Effector memory CD4-positive, alpha-beta T cell (primary cell): Measurements from ENCODE around the gene FAM76B.
A peak's percentile ranks its signal among the peaks of the same experiment; 100 is the strongest.

Source experiments
- DNase-seq, 3 donors: peaks; one replicate each; pipeline ENCODE4 v3.0.0-alpha.2; 2020
- H3K27ac ChIP-seq: 2 replicates; pipeline ENCODE4 v1.7.0; 2013; ENCODE audit warnings: mild to moderate bottlenecking, low read length, moderate library complexity; ENCODE audit not compliant: insufficient read depth, poor library complexity, severe bottlenecking
- H3K27me3 ChIP-seq: replicated peaks from 2 replicates; pipeline ENCODE4 v1.7.0; 2013; ENCODE audit warnings: mild to moderate bottlenecking, low read length; ENCODE audit not compliant: insufficient read depth, control insufficient read depth, poor library complexity, severe bottlenecking
- H3K36me3 ChIP-seq: 2 replicates; pipeline ENCODE4 v1.7.0; 2013; ENCODE audit warnings: mild to moderate bottlenecking, low read length, moderate library complexity; ENCODE audit not compliant: control insufficient read depth, insufficient read depth
- H3K4me1 ChIP-seq: 2 replicates; pipeline ENCODE4 v1.7.0; 2013; ENCODE audit warnings: low read length, mild to moderate bottlenecking; ENCODE audit not compliant: control insufficient read depth, insufficient read depth, poor library complexity, severe bottlenecking
- H3K4me3 ChIP-seq: 2 replicates; pipeline ENCODE4 v1.7.0; 2013; ENCODE audit warnings: low read length, low read depth, mild to moderate bottlenecking; ENCODE audit not compliant: insufficient read depth, poor library complexity, severe bottlenecking
- H3K9me3 ChIP-seq: 2 replicates; pipeline ENCODE4 v1.7.0; 2013; ENCODE audit warnings: mild to moderate bottlenecking, low read length, moderate library complexity; ENCODE audit not compliant: control insufficient read depth
- total RNA-seq, 3 donors: gene quantifications; one replicate each; lab custom pipeline; 2026; lab: John Stamatoyannopoulos, UW

Gene FAM76B
- total RNA-seq, result 47.5 to 71.4 (median 61.6) reads per million in 3 donors

GRCh38 chr11:95789506-95790122 lies at the start of gene FAM76B:
Gene FAM76B (minus strand): TSS chr11:95789782. CDS start chr11:95789478, 304 bp downstream.
- Histone ChIP-seq H3K27ac (peak within 1 kb of the TSS; percentile 99), H3K36me3 (peaks cover 24% of the 10 kb centered on the region), H3K4me3 (peak within 1 kb of the TSS; percentile 93), H3K27me3 (no peaks in the 10 kb centered on the region), H3K4me1 (peaks cover 14% of the 10 kb centered on the region), H3K9me3 (no peaks in the 10 kb centered on the region)
- peak; percentile 96 to 98 (median 97) for DNase-seq

GRCh38 chr11:95835768-95836488 lies 46.3 kb upstream of the FAM76B start:
- Histone ChIP-seq H3K4me3 (no peak overlapping the region), H3K4me1 (no peaks in the 10 kb centered on the region), H3K27me3 (no peaks in the 10 kb centered on the region), H3K36me3 (peaks cover 18% of the 10 kb centered on the region), H3K9me3 (no peaks in the 10 kb centered on the region), H3K27ac (no peak overlapping the region)
- DNase-seq, result peak; percentile 7 to 43 (median 23)

GRCh38 chr11:95835351-95835750 lies 45.8 kb upstream of the FAM76B start:
- Histone ChIP-seq H3K27me3 (no peaks in the 10 kb centered on the region), H3K36me3 (peaks cover 18% of the 10 kb centered on the region), H3K4me1 (no peaks in the 10 kb centered on the region), H3K4me3 (no peak overlapping the region), H3K27ac (no peak overlapping the region), H3K9me3 (no peaks in the 10 kb centered on the region)
- DNase-seq, result no peak

- Histone ChIP-seq H3K4me1 (no peaks in the 10 kb centered on the region), H3K9me3 (no peaks in the 10 kb centered on the region), H3K36me3 (peaks cover 27% of the 10 kb centered on the region), H3K27me3 (no peaks in the 10 kb centered on the region), H3K27ac (no peak overlapping the region), H3K4me3 (no peak overlapping the region)
- no peak for DNase-seq
Measured at GRCh38 chr11:95833378-95833777, 43.8 kb upstream of the FAM76B start.

GRCh38 chr11:95832763-95833162 lies 43.2 kb upstream of the FAM76B start:
- Histone ChIP-seq H3K36me3 (peaks cover 24% of the 10 kb centered on the region), H3K4me3 (no peak overlapping the region), H3K9me3 (no peaks in the 10 kb centered on the region), H3K4me1 (no peaks in the 10 kb centered on the region), H3K27me3 (no peaks in the 10 kb centered on the region), H3K27ac (no peak overlapping the region)
- no peak for DNase-seq

- DNase-seq, result no peak
- Histone ChIP-seq H3K36me3 (peaks cover 30% of the 10 kb centered on the region), H3K9me3 (no peaks in the 10 kb centered on the region), H3K4me3 (no peak overlapping the region), H3K4me1 (no peaks in the 10 kb centered on the region), H3K27me3 (no peaks in the 10 kb centered on the region), H3K27ac (no peak overlapping the region)
Measured at GRCh38 chr11:95831198-95831883, 41.8 kb upstream of the FAM76B start.

GRCh38 chr11:95829580-95830259 lies 40.1 kb upstream of the FAM76B start:
- Histone ChIP-seq H3K27me3 (no peaks in the 10 kb centered on the region), H3K27ac (no peak overlapping the region), H3K4me3 (no peak overlapping the region), H3K4me1 (no peaks in the 10 kb centered on the region), H3K36me3 (peaks cover 25% of the 10 kb centered on the region), H3K9me3 (no peaks in the 10 kb centered on the region)
- DNase-seq, result no peak

- H3K36me3 ChIP-seq, result peaks cover 17% of the 10 kb centered on the region
- DNase-seq, result no peak
Measured at GRCh38 chr11:95827696-95828095, 38.1 kb upstream of the FAM76B start.

GRCh38 chr11:95821640-95822039 lies 32.1 kb upstream of the FAM76B start:
- no peaks in the 10 kb centered on the region for H3K27me3 ChIP-seq
- H3K27ac ChIP-seq, result no peak overlapping the region
- H3K9me3 ChIP-seq, result no peaks in the 10 kb centered on the region
- DNase-seq, result no peak
- H3K4me3 ChIP-seq, result no peak overlapping the region
- H3K4me1 ChIP-seq, result no peaks in the 10 kb centered on the region
- H3K36me3 ChIP-seq, result peaks cover 14% of the 10 kb centered on the region

More at GRCh38 chr11:95827696-95828095, 38.1 kb upstream of the FAM76B start:
- H3K4me3 ChIP-seq, result no peak overlapping the region
- H3K27me3 ChIP-seq, result no peaks in the 10 kb centered on the region
- H3K4me1 ChIP-seq, result no peaks in the 10 kb centered on the region
- H3K9me3 ChIP-seq, result no peaks in the 10 kb centered on the region
- no peak overlapping the region for H3K27ac ChIP-seq
